Heart right ventricle (tissue), 16 donors: ENCODE data around the gene OR5P2. TPM values are rescaled to one million over a fixed set of nuclear protein-coding genes. Genes with fewer than 3 reads are reported as not detected.

Experiments
- ATAC-seq, 8 donors: fragments of 200-7000 bp; cut with Tn5 transposase; one replicate each; pipeline ENCODE4 v1.9.1; 2020; ENCODE audit warnings: mild to moderate bottlenecking in 8 of 8, moderate library complexity in 8 of 8, moderate number of reproducible peaks in 1 of 8
- DNase-seq, 2 donors: peaks; one replicate each; pipeline ENCODE4 v3.0.0-alpha.2; 2020
- H3K27ac ChIP-seq, 10 donors: fragments of 200-600 bp; sonication (generic) in 2 of 10; one replicate each; pipeline versions ENCODE4 v1.5.0 to v1.8.0; 2020 to 2022; ENCODE audit warnings: mild to moderate bottlenecking in 3 of 10
- H3K27me3 ChIP-seq, 7 donors: fragments of 200-600 bp; one replicate each; pipeline ENCODE4 v1.8.0; 2021 to 2022; ENCODE audit warnings: mild to moderate bottlenecking in 2 of 7
- H3K36me3 ChIP-seq, 9 donors: fragments of 200-600 bp; sonication (generic) in 1 of 9; one replicate each; pipeline versions ENCODE4 v1.5.0 to v1.8.0; 2020 to 2022; ENCODE audit warnings: mild to moderate bottlenecking in 2 of 9
- H3K4me1 ChIP-seq, 9 donors: fragments of 200-600 bp; sonication (generic) in 1 of 9; one replicate each; pipeline versions ENCODE4 v1.5.0 to v1.8.0; 2020 to 2022; ENCODE audit warnings: mild to moderate bottlenecking in 4 of 9
- H3K4me3 ChIP-seq, 10 donors: fragments of 200-600 bp; sonication (generic) in 2 of 10; one replicate each; pipeline versions ENCODE4 v1.5.0 to v1.8.0; 2020 to 2022; ENCODE audit warnings: mild to moderate bottlenecking in 7 of 10, moderate library complexity in 2 of 10
- H3K9me3 ChIP-seq, 11 donors: fragments of 200-600 bp in 10 of 11; sonication (generic) in 2 of 11; one replicate each; pipeline versions ENCODE4 v1.5.0 to v1.8.0; 2013 to 2022; ENCODE audit warnings: mild to moderate bottlenecking in 2 of 11, control low read depth in 1 of 11, moderate library complexity in 1 of 11
- WGBS, 2 donors: extraction: QIAGEN DNeasy Blood & Tissue Kit; methylation state at CpG; one replicate each; pipeline ENCODE4 v1.1.7; 2013; ENCODE audit warnings: inconsistent platforms in 1 of 2; 5-methylcytosine and 5-hydroxymethylcytosine counted together
- intact Hi-C, 10 donors: fragments of 100-400 bp; cut with DNase I; formaldehyde crosslinking; loops; one replicate each; pipeline versions ENCODE4 v1.11.1 to v1.14.2; 2022
- polyA plus RNA-seq, 2 donors: library from polyadenylated mRNA; stranded (reverse); fragments of 200-250 nt; gene quantifications; one replicate each; pipeline ENCODE4 v1.2.3, GENCODE V29; 2013
- total RNA-seq, 10 donors: library from RNA; stranded (reverse); fragmentation: NEBNext Ultra II Directional in 3 of 10; extraction: Animal tissue kit (Norgen Biotek cat#: 25700) in 3 of 10; gene quantifications; one replicate each; pipeline versions ENCODE4 v1.2.1 to v1.2.4, GENCODE V29; 2021 to 2023
- TF ChIP-seq, protein P1 (sequence below), 9 donors: fragments of 200-600 bp; sonication (generic) in 2 of 9; IDR thresholded peaks; one replicate each; pipeline versions ENCODE4 v1.5.0 to v1.8.0; 2021 to 2022; ENCODE audit warnings: antibody characterized with exemption in 9 of 9, mild to moderate bottlenecking in 5 of 9, moderate library complexity in 1 of 9
- donor health status: Arrhythmogenic right ventricular cardiomyopathy.
- donor health status: ischemic (EF 13 %, LVEDD 7.1; RV severe dilation, severe dysfunction).
- donor health status: healthy with polysubstance abuse.
- donor health status: DM: no; HTN: yes; CAD: no.
- donor health status: DM: no; HTN: no; CAD: no.
- donor health status: ischemic (EF 25% LVEDD 6.9; RV normal size, moderate dysfunction).
- donor health status: ischemic (EF 25% LVEDD 5.7; RV mildly dilated, moderate dysfunction).
- donor health status: healthy.
- donor health status: DM: yes; HTN: yes; CAD: no.
- donor health status: Ischemic cardiomyopathy.
- donor health status: ischemic (EF 35%, LVEDD 5.7; RV mildly dilated, moderate dysfunction).
- donor health status: nonischemic (EF 11% LVEDD 7.7; RV severe dilation, severe dysfunction).
- donor health status: DM: yes; HTN: yes; CAD: no.
- donor health status: PGD.
- donor health status: ischemic (EF 29% LVEDD 5.4; RV normal size, mild dysfunction).
- donor health status: nonischemic (EF 23%, LVEDD 6.1; RV moderate dilation, normal function).

OR5P2 gene
- total and polyA plus RNA-seq, 12 donors: not detected

DNA sequence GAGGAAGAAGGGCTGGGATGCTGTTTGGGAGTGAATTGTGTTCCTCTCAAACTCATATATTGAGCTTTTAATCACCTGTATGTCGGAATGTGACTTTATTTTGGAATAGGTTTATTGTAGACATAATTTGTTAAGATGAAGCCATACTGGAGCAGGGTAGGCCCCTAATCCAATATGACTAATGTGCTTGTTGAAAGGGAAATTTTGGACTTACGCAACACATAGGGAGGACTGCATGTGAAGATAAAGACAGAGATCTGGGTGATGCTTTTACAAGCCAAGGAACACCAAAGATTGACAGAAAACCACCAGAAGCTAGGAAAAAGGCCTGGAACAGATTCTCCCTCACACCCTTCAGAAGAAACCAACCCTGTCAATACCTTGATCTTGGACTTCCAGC, 47.3 kb downstream of the OR5P2 start:
- H3K4me1 ChIP-seq: no peaks in the 10 kb centered on the region
- H3K4me3 ChIP-seq: no peak overlapping the region
- intact Hi-C loops: no loop called here
- no peak overlapping the region for H3K27ac ChIP-seq
- no peaks in the 10 kb centered on the region for H3K9me3 ChIP-seq
- DNase-seq: no peak
- no peak for ATAC-seq
- TF ChIP-seq, protein P1, sequence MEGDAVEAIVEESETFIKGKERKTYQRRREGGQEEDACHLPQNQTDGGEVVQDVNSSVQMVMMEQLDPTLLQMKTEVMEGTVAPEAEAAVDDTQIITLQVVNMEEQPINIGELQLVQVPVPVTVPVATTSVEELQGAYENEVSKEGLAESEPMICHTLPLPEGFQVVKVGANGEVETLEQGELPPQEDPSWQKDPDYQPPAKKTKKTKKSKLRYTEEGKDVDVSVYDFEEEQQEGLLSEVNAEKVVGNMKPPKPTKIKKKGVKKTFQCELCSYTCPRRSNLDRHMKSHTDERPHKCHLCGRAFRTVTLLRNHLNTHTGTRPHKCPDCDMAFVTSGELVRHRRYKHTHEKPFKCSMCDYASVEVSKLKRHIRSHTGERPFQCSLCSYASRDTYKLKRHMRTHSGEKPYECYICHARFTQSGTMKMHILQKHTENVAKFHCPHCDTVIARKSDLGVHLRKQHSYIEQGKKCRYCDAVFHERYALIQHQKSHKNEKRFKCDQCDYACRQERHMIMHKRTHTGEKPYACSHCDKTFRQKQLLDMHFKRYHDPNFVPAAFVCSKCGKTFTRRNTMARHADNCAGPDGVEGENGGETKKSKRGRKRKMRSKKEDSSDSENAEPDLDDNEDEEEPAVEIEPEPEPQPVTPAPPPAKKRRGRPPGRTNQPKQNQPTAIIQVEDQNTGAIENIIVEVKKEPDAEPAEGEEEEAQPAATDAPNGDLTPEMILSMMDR (IDR thresholded peaks at IDR 0.05): no peak
- WGBS, 2 donors: 83 to 90% methylated on average over 2 of the region's 2 CpGs
- H3K36me3 ChIP-seq: no peaks in the 10 kb centered on the region
- H3K27me3 ChIP-seq: peaks cover 0 to 6% (median 0%) of the 10 kb centered on the region in 7 donors

Other genes with a start within 250 kb of the OR5P2 start
- gene CYB5R2, start 123.4 kb downstream of the OR5P2 start, total RNA-seq: 1 to 10 TPM in 7 of 10 donors, under 1 TPM in 3; 0.36 to 1.7 (median 1.1) TPM
- 1 to 10 TPM; 1.7 to 2.8 TPM for gene CYB5R2, start 123.4 kb downstream of the OR5P2 start, polyA plus RNA-seq
- gene OVCH2, start 90.5 kb downstream of the OR5P2 start, total RNA-seq: not detected
- gene OVCH2, start 90.5 kb downstream of the OR5P2 start, polyA plus RNA-seq: not detected
- not detected for gene OR5P3, start 33.9 kb upstream of the OR5P2 start, total RNA-seq
- gene OR5P3, start 33.9 kb upstream of the OR5P2 start, polyA plus RNA-seq: not detected
- gene OR10A6, start 134.3 kb upstream of the OR5P2 start, total RNA-seq: not detected
- gene OR10A6, start 134.3 kb upstream of the OR5P2 start, polyA plus RNA-seq: not detected
- not detected for gene OR10A3, start 144.8 kb upstream of the OR5P2 start, total RNA-seq
- not detected for gene OR10A3, start 144.8 kb upstream of the OR5P2 start, polyA plus RNA-seq
- not detected for gene NLRP10, start 168.5 kb upstream of the OR5P2 start, total RNA-seq
- not detected for gene NLRP10, start 168.5 kb upstream of the OR5P2 start, polyA plus RNA-seq
- 100 to 1,000 TPM; 142 to 176 (median 157) TPM for gene EIF3F, start 190.4 kb upstream of the OR5P2 start, total RNA-seq
- gene EIF3F, start 190.4 kb upstream of the OR5P2 start, polyA plus RNA-seq: 100 to 1,000 TPM in 1 of 2 donors, 10 to 100 TPM in 1; 63.2 to 386 TPM